Dermis microvascular lymphatic vessel endothelial cell (primary cell): ENCODE results near the gene SORD. TPM values are rescaled to one million over a fixed set of nuclear protein-coding genes. Genes with fewer than 3 reads are reported as not detected.

Experiments
- DNase-seq, 2 donors: peaks; one replicate each; pipeline versions ENCODE4 v3.0.0 to v3.0.0-alpha.2; 2010; ENCODE audit warnings: low read depth in 2 of 2
- total RNA-seq: library from RNA; depleted of rRNA; stranded (reverse); fragments of >200 nt; gene quantifications from 2 replicates; pipeline ENCODE4 v1.2.1, GENCODE V29; 2014

Gene SORD
- total RNA-seq, 1 donor from 2014 or later, result 5.0 TPM

- peak in 1 of 2 donors; percentile 5 for DNase-seq
Measured at GRCh38 chr15:45116482-45117307, 93.7 kb downstream of the SORD start.

GRCh38 chr15:45117308-45118130 is 94.5 kb downstream of the SORD start:
- no peak for DNase-seq

GRCh38 chr15:45118131-45118588 is 95.2 kb downstream of the SORD start:
- peak; percentile 77 to 91 for DNase-seq

GRCh38 chr15:45118996-45119395 is 96.0 kb downstream of the SORD start:
- DNase-seq, result no peak

GRCh38 chr15:45120081-45120972 is 97.3 kb downstream of the SORD start:
- DNase-seq, result no peak

GRCh38 chr15:45121020-45121419 is 98.0 kb downstream of the SORD start:
- DNase-seq, result no peak

GRCh38 chr15:45121706-45122417 is 98.9 kb downstream of the SORD start:
- peak in 1 of 2 donors; percentile 51 for DNase-seq

- no peak for DNase-seq
Measured at GRCh38 chr15:45122719-45123118, 99.7 kb downstream of the SORD start.

GRCh38 chr15:45123397-45123796 is 100.4 kb downstream of the SORD start:
- DNase-seq, result no peak

- DNase-seq, result peak; percentile 41 to 48
Measured at GRCh38 chr15:45126535-45127158, 103.7 kb downstream of the SORD start.

Other genes with a start within 250 kb of the SORD start
- not detected in 2 replicates for gene TERB2, start 66.5 kb upstream of the SORD start, total RNA-seq
- gene DUOX2, start 91.0 kb downstream of the SORD start, total RNA-seq, result not detected in 2 replicates
- gene DUOXA2, start 91.1 kb downstream of the SORD start, total RNA-seq, result not detected in 2 replicates
- not detected in 2 replicates for gene DUOXA1, start 106.7 kb downstream of the SORD start, total RNA-seq
- gene DUOX1, start 106.8 kb downstream of the SORD start, total RNA-seq, result not detected in 2 replicates
- 3.1 and 5.1 TPM in 2 replicates for gene SHF, start 164.8 kb downstream of the SORD start, total RNA-seq
- not detected in 2 replicates for gene SLC28A2, start 229.0 kb downstream of the SORD start, total RNA-seq